Measurements from ENCODE around the gene TMSB4X. TPM values are rescaled to one million over a fixed set of nuclear protein-coding genes. Genes with fewer than 3 reads are reported as not detected.

TMSB4X gene
- total and polyA plus RNA-seq, 2 of the 8 experiments (the other 6 are each of a cell fraction or from before 2014, with no cell fraction given): 2,063 to 2,112 TPM

DNA sequence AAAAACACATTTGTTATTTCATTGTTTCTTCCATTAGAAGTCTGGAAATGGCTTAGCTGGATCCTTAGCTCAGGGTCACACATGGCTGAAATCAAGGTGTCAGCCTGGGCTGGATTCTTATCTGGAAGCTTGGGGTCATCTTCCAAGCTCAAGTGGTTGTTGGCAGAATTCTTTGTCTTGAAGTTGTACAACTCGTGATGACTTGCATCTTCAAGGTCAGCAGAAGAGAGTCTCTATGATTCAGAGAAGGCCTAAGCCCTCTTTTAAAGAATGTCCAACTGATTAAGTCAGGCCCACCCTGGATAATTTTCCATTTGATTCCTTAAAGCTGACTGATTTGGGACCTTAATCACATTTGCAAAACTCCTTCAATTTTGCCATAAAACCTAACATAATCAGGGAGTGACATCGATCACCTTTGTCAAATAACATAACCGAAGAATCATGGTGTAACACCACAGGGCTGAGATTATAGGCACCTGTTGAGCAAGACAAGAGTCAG lies 22.1 kb downstream of the TMSB4X start:
- H2BK5ac ChIP-seq (ENCODE audit: low read depth, low read length): no peak overlapping the region
- H3K4me2 ChIP-seq (ENCODE audit: insufficient read depth in 1 of 2, low read depth in 2 of 2, low read length in 2 of 2): no peak overlapping the region
- H3K23ac ChIP-seq (ENCODE audit: insufficient read length): no peak overlapping the region
- H3K27ac ChIP-seq (ENCODE audit: low read depth, low read length): no peak overlapping the region
- H2AFZ ChIP-seq (ENCODE audit: low read length): no peak overlapping the region
- no peak overlapping the region for H3K9ac ChIP-seq (replicated peaks in 1 of 4; ENCODE audit: extremely low read depth in 1 of 4, low read depth in 3 of 4, low read length in 3 of 4)
- H3K4ac ChIP-seq (replicated peaks; ENCODE audit: insufficient read length, low read depth, low read length): no peak overlapping the region
- H2BK20ac ChIP-seq (ENCODE audit: low read length): no peak overlapping the region
- H3K27me3 ChIP-seq (replicated peaks in 1 of 4; ENCODE audit: control insufficient read depth in 3 of 4, extremely low read depth in 1 of 4, insufficient read depth in 3 of 4, low read length in 3 of 4): no peaks in the 10 kb centered on the region
- TF ChIP-seq JUN (IDR thresholded peaks at IDR 0.05; ENCODE audit: low read depth, low read length): no peak
- no peak for TF ChIP-seq CEBPB (IDR thresholded peaks at IDR 0.05; ENCODE audit: low read depth, low read length)
- no peak for TF ChIP-seq KDM5A (IDR thresholded peaks at IDR 0.05; ENCODE audit: low read length)
- TF ChIP-seq, protein P1, sequence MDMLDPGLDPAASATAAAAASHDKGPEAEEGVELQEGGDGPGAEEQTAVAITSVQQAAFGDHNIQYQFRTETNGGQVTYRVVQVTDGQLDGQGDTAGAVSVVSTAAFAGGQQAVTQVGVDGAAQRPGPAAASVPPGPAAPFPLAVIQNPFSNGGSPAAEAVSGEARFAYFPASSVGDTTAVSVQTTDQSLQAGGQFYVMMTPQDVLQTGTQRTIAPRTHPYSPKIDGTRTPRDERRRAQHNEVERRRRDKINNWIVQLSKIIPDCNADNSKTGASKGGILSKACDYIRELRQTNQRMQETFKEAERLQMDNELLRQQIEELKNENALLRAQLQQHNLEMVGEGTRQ (IDR thresholded peaks at IDR 0.05; ENCODE audit: low read length): no peak
- H2BK12ac ChIP-seq (ENCODE audit: low read depth, low read length): no peak overlapping the region; the same call in 1 of the 2 replicates
- no peak for DNase-seq (ENCODE audit: low read depth in 1 of 2, low spot score in 2 of 2)
- H3K14ac ChIP-seq (ENCODE audit: insufficient read length): no peak overlapping the region
- WGBS, 2 experiments (ENCODE audit: extremely low coverage in 1 of 2, insufficient coverage in 1 of 2, insufficient read length in 1 of 2, insufficient replicate concordance in 2 of 2, low coverage in 1 of 2, low lambda C conversion rate in 2 of 2, missing lambda C conversion rate in 1 of 2): 100% methylated on average over 3 of the region's 3 CpGs; no CpG with 5 or more reads in 1 of the 2 experiments
- H2AK5ac ChIP-seq (ENCODE audit: low read depth, low read length): no peak overlapping the region
- H4K91ac ChIP-seq (replicated peaks; ENCODE audit: insufficient read length, low read length): no peak overlapping the region
- H3K23me2 ChIP-seq (ENCODE audit: low read depth, low read length): no peaks in the 10 kb centered on the region
- ChIA-PET POLR2A (ENCODE audit: partially characterized antibody) (interaction anchor here (0.6 to 3.7 kb wide), 2 partner anchors 11 to 17 kb away, joined by 3 to 10 read pairs; no protein-coding TSS in a partner anchor), CTCF (ENCODE audit: partially characterized antibody) (interaction anchor here (0.8 to 1.4 kb wide), 2 partner anchors 46 to 50 kb away, joined by 3 read pairs; no protein-coding TSS in a partner anchor)
- H2BK15ac ChIP-seq (ENCODE audit: low read length): no peak overlapping the region
- no peak overlapping the region for H2BK120ac ChIP-seq (replicated peaks; ENCODE audit: low read depth, low read length)
- no peak overlapping the region for H3K18ac ChIP-seq (ENCODE audit: extremely low read depth, low read length)
- H4K8ac ChIP-seq (ENCODE audit: extremely low read depth, insufficient read depth, low read length): no peak overlapping the region
- H3K79me2 ChIP-seq (ENCODE audit: control insufficient read depth in 1 of 2, insufficient read depth in 2 of 2, low read length in 2 of 2): no peaks in the 10 kb centered on the region
- H3K56ac ChIP-seq (replicated peaks; ENCODE audit: insufficient read length, low read depth, low read length): no peak overlapping the region
- H4K20me1 ChIP-seq (replicated peaks in 1 of 2; ENCODE audit: control insufficient read depth in 1 of 2, insufficient read depth in 2 of 2, low read length in 2 of 2): no peaks in the 10 kb centered on the region
- no peak overlapping the region for H3K4me3 ChIP-seq (ENCODE audit: extremely low read depth in 1 of 4, insufficient read depth in 2 of 4, low read depth in 3 of 4, low read length in 4 of 4)
- no peak overlapping the region for H4K5ac ChIP-seq (ENCODE audit: insufficient read length, low read depth, low read length)
- no peaks in the 10 kb centered on the region for H3K79me1 ChIP-seq (ENCODE audit: low read depth, low read length)
- FAIRE-seq: no peak
- no peaks in the 10 kb centered on the region for H3K9me3 ChIP-seq (ENCODE audit: insufficient read depth in 2 of 2, low read depth in 1 of 2, low read length in 1 of 2)
- peaks cover 0 to 7% (median 0%) of the 10 kb centered on the region in 4 experiments; a peak in 3 of 7 replicates for H3K4me1 ChIP-seq (replicated peaks in 1 of 4; ENCODE audit: control insufficient read depth in 3 of 4, insufficient read depth in 4 of 4, low read length in 3 of 4)
- H3K36me3 ChIP-seq (ENCODE audit: control insufficient read depth in 2 of 4, insufficient read depth in 4 of 4, low read length in 3 of 4): no peaks in the 10 kb centered on the region

Measured in H1 (cell line).